HepG2 (cell line): Measurements from ENCODE around the gene L3MBTL1. TPM values are rescaled to one million over a fixed set of nuclear protein-coding genes. Genes with fewer than 3 reads are reported as not detected.

Experiments used
- ETS1 ChIP-seq: sonication (generic); formaldehyde crosslinking; IDR thresholded peaks from 2 replicates; pipeline ENCODE4 v1.4.0; 2020; ENCODE audit warnings: missing genetic modification reagents
- FOXK2 ChIP-seq: fragments of 450-650 bp; IDR thresholded peaks from 2 replicates; pipeline ENCODE4 v1.6.1; 2016
- FOXP4 ChIP-seq: sonication (generic); formaldehyde crosslinking; IDR thresholded peaks from 2 replicates; pipeline ENCODE4 v1.4.0; 2020; ENCODE audit warnings: missing genetic modification reagents
- GPN1 ChIP-seq: sonication (generic); formaldehyde crosslinking; IDR thresholded peaks from 2 replicates; pipeline ENCODE4 v1.5.1; 2020; ENCODE audit warnings: missing genetic modification reagents, borderline replicate concordance
- MAFK ChIP-seq, 2 experiments: IDR thresholded peaks in 1 of 2; conservative IDR thresholded peaks in 1 of 2; 2 replicates each; pipeline ENCODE4 v1.6.1; 2011; ENCODE audit warnings: improper control_type of control experiment in 2 of 2, low read length in 2 of 2
- MXD3 ChIP-seq: IDR thresholded peaks from 2 replicates; pipeline ENCODE4 v1.6.1; 2016; ENCODE audit warnings: mild to moderate bottlenecking, missing biosample characterization, missing genetic modification reagents
- NFKB2 ChIP-seq: sonication (generic); formaldehyde crosslinking; IDR thresholded peaks from 2 replicates; pipeline ENCODE4 v1.4.0; 2020; ENCODE audit warnings: missing genetic modification reagents, borderline replicate concordance
- PHF20 ChIP-seq: sonication (generic); formaldehyde crosslinking; IDR thresholded peaks from 2 replicates; pipeline ENCODE4 v1.5.0; 2020; ENCODE audit warnings: mild to moderate bottlenecking, missing genetic modification reagents
- PHF5A ChIP-seq: IDR thresholded peaks from one replicate; pipeline ENCODE4 v1.6.1; 2018; ENCODE audit warnings: low read depth, missing genetic modification reagents; ENCODE audit not compliant: unreplicated experiment
- RCOR2 ChIP-seq: IDR thresholded peaks from 2 replicates; pipeline ENCODE4 v1.6.1; 2016; ENCODE audit warnings: missing biosample characterization, missing genetic modification reagents
- RFXAP ChIP-seq: sonication (generic); formaldehyde crosslinking; IDR thresholded peaks from 2 replicates; pipeline ENCODE4 v1.4.0; 2020; ENCODE audit warnings: missing genetic modification reagents, borderline replicate concordance
- SALL2 ChIP-seq: sonication (generic); formaldehyde crosslinking; IDR thresholded peaks from 2 replicates; pipeline ENCODE4 v1.8.1; 2023; ENCODE audit warnings: mild to moderate bottlenecking, missing genetic modification reagents, inconsistent platforms
- TRAFD1 ChIP-seq: sonication (generic); formaldehyde crosslinking; IDR thresholded peaks from 2 replicates; pipeline ENCODE4 v1.5.1; 2020; ENCODE audit warnings: missing genetic modification reagents, mild to moderate bottlenecking, borderline replicate concordance
- ZNF260 ChIP-seq: sonication (generic); formaldehyde crosslinking; IDR thresholded peaks from 2 replicates; pipeline ENCODE4 v1.4.0; 2020; ENCODE audit warnings: missing genetic modification reagents, low read depth, mild to moderate bottlenecking, borderline replicate concordance
- ZNF274 ChIP-seq: sonication (generic); formaldehyde crosslinking; IDR thresholded peaks from 2 replicates; pipeline ENCODE4 v1.5.1; 2020; ENCODE audit warnings: mild to moderate bottlenecking, missing genetic modification reagents
- ZNF333 ChIP-seq: sonication (generic); formaldehyde crosslinking; IDR thresholded peaks from 2 replicates; pipeline ENCODE4 v1.4.0; 2020; ENCODE audit warnings: mild to moderate bottlenecking, missing genetic modification reagents, borderline replicate concordance
- ZNF431 ChIP-seq: sonication (generic); formaldehyde crosslinking; IDR thresholded peaks from 2 replicates; pipeline ENCODE4 v1.9.0; 2022; ENCODE audit warnings: missing genetic modification reagents, low read depth, mild to moderate bottlenecking, borderline replicate concordance
- ZNF510 ChIP-seq: sonication (generic); formaldehyde crosslinking; IDR thresholded peaks from 2 replicates; pipeline ENCODE4 v1.4.0; 2020; ENCODE audit warnings: low read depth, mild to moderate bottlenecking, missing genetic modification reagents
- ZNF547 ChIP-seq: sonication (generic); formaldehyde crosslinking; IDR thresholded peaks from 2 replicates; pipeline ENCODE4 v1.5.1; 2020; ENCODE audit warnings: mild to moderate bottlenecking, missing genetic modification reagents
- polyA plus RNA-seq, 8 experiments: library from polyadenylated mRNA; depleted of rRNA in 3 of 8; stranded (reverse) in 7 of 8; unstranded in 1 of 8; fragments of >200 nt; fragmentation: Illumina TruSeq in 4 of 8; extraction: Trizol in 4 of 8; gene quantifications; 2 replicates each; pipeline versions ENCODE4 v1.2.1 to v1.2.3, GENCODE V29; 2011 to 2016; ENCODE audit warnings: low read depth in 4 of 8, missing spikeins in 1 of 8, mixed read lengths in 1 of 8; ENCODE audit not compliant: insufficient read depth in 1 of 8
- total RNA-seq, 5 experiments: library from RNA; depleted of rRNA; stranded (reverse); fragments of >200 nt; fragmentation: Illumina TruSeq; extraction: Trizol; gene quantifications; 2 replicates each; pipeline ENCODE4 v1.2.3, GENCODE V29; 2016; ENCODE audit warnings: low read depth in 1 of 5
- TF ChIP-seq, protein P1 (sequence below): sonication (generic); formaldehyde crosslinking; IDR thresholded peaks from 2 replicates; pipeline ENCODE4 v1.4.0; 2020; ENCODE audit warnings: mild to moderate bottlenecking, low read depth, missing genetic modification reagents
- TF ChIP-seq, protein P2 (sequence below): IDR thresholded peaks from 2 replicates; pipeline ENCODE4 v1.6.1; 2016; ENCODE audit warnings: missing genetic modification reagents, missing compliant biosample characterization

The L3MBTL1 gene
- total and polyA plus RNA-seq, 2 of the 13 experiments (the other 11 are each of a cell fraction or from before 2014, with no cell fraction given), result 9.0 to 17.8 TPM

- TF ChIP-seq NFKB2 (CRISPR knock-in tag) (peak; percentile 85; the same call in 1 of the 2 replicates), RCOR2 (CRISPR knock-in tag) (peak; percentile 69; the same call in 1 of the 2 replicates), PHF5A (CRISPR knock-in tag) (no peak), ZNF431 (CRISPR knock-in tag) (no peak), MXD3 (CRISPR knock-in tag) (peak; percentile 95), FOXP4 (CRISPR knock-in tag) (peak; percentile 56; the same call in 1 of the 2 replicates), ETS1 (no peak), PHF20 (peak; percentile 79), ZNF260 (CRISPR knock-in tag) (no peak), ZNF333 (CRISPR knock-in tag) (0 out of 2 replicates have a peak, but pooled peaks have one; percentile 75), ZNF547 (peak; percentile 94), MAFK (conservative IDR thresholded peaks at IDR 0.05 in 1 of 2, IDR thresholded peaks at IDR 0.05 in 1 of 2; ENCODE audit: low read length in 2 of 2) (no peak), GPN1 (CRISPR knock-in tag) (peak; percentile 13; the same call in 1 of the 2 replicates), TRAFD1 (CRISPR knock-in tag) (peak; percentile 73; the same call in 1 of the 2 replicates), ZNF274 (CRISPR knock-in tag) (peak; percentile 92), ZNF510 (CRISPR knock-in tag) (no peak; the same call in 1 of the 2 replicates), SALL2 (CRISPR knock-in tag) (peak; percentile 88), RFXAP (CRISPR knock-in tag) (peak; percentile 82), FOXK2 (peak; percentile 99)
- TF ChIP-seq, protein P1, sequence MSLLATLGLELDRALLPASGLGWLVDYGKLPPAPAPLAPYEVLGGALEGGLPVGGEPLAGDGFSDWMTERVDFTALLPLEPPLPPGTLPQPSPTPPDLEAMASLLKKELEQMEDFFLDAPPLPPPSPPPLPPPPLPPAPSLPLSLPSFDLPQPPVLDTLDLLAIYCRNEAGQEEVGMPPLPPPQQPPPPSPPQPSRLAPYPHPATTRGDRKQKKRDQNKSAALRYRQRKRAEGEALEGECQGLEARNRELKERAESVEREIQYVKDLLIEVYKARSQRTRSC (CRISPR knock-in tag), result no peak
- TF ChIP-seq, protein P2, sequence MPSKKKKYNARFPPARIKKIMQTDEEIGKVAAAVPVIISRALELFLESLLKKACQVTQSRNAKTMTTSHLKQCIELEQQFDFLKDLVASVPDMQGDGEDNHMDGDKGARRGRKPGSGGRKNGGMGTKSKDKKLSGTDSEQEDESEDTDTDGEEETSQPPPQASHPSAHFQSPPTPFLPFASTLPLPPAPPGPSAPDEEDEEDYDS (CRISPR knock-in tag), result peak; percentile 89
These were observed 83.2 kb downstream of the L3MBTL1 start, which contains the start of gene IFT52 (continued) for GRCh38 chr20:43590392-43591303.
